A549 (cell line): ENCODE data around the gene TMEM131. TPM values are rescaled to one million over a fixed set of nuclear protein-coding genes. Genes with fewer than 3 reads are reported as not detected.

ENCODE experiments used
- ATAC-seq, 2 experiments: fragments of 200-7000 bp in 1 of 2; fragments of >200 bp in 1 of 2; cut with Nextera tagmentation in 1 of 2; cut with Tn5 transposase in 1 of 2; 3 replicates each; pipeline versions ENCODE4 v1.8.0 to v1.9.1; 2018 to 2020; ENCODE audit warnings: mild to moderate bottlenecking in 1 of 2, moderate library complexity in 1 of 2
- CTCF ChIA-PET: fragments of 300-600 bp; sonication (Branson Sonifier 250); formaldehyde crosslinking; extraction: SDS; loops from one replicate; lab custom pipeline; 2021; ENCODE audit warnings: antibody characterized with exemption, inconsistent platforms; lab: Yijun Ruan, JAX
- POLR2A ChIA-PET: fragments of 350-600 bp; formaldehyde crosslinking; extraction: SDS; loops from one replicate; lab custom pipeline; 2021; ENCODE audit warnings: antibody characterized with exemption, inconsistent platforms; lab: Yijun Ruan, JAX
- DNase-seq, 2 experiments: peaks; one replicate each; pipeline versions ENCODE4 v3.0.0 to v3.0.0-alpha.2; 2011 to 2016; ENCODE audit warnings: low read depth in 1 of 2, low spot score in 1 of 2
- FAIRE-seq: peaks from 2 replicates; lab custom pipeline; 2011; peaks lifted over from hg19 to GRCh38; lab: Jason Lieb, UNC
- H3K27ac ChIP-seq, 2 experiments: fragments of >200 bp; sonication (Bioruptor Twin); formaldehyde crosslinking; 3 replicates each; pipeline ENCODE4 v1.5.1; 2016 to 2017
- H3K4me1 ChIP-seq: fragments of >200 bp; sonication (Bioruptor Twin); formaldehyde crosslinking; 3 replicates; pipeline ENCODE4 v1.6.1; 2016
- H3K4me2 ChIP-seq: fragments of >200 bp; sonication (Bioruptor Twin); formaldehyde crosslinking; 3 replicates; pipeline ENCODE4 v1.6.1; 2016
- H3K4me3 ChIP-seq: fragments of >200 bp; sonication (Bioruptor Twin); formaldehyde crosslinking; 3 replicates; pipeline ENCODE4 v1.5.1; 2016
- H3K9me3 ChIP-seq: fragments of >200 bp; sonication (Bioruptor Twin); formaldehyde crosslinking; 3 replicates; pipeline ENCODE4 v1.6.1; 2016
- ATOH8 ChIP-seq: fragments of 250-450 bp; sonication (Bioruptor Pico); IDR thresholded peaks from 2 replicates; pipeline ENCODE4 v1.5.0; 2020; ENCODE audit warnings: low read depth, mild to moderate bottlenecking, moderate library complexity
- BHLHE40 ChIP-seq: IDR thresholded peaks from 2 replicates; pipeline ENCODE4 v1.6.1; 2012; ENCODE audit warnings: low read depth, low read length, inconsistent platforms
- CBX2 ChIP-seq: fragments of 200-600 bp; sonication (generic); IDR thresholded peaks from 2 replicates; pipeline ENCODE4 v1.6.1; 2016; ENCODE audit warnings: low read depth, mild to moderate bottlenecking, borderline replicate concordance
- CEBPB ChIP-seq, 2 experiments: fragments of >200 bp in 1 of 2; sonication (Bioruptor Twin) in 1 of 2; formaldehyde crosslinking in 1 of 2; IDR thresholded peaks; 2 replicates each; pipeline ENCODE4 v1.6.1; 2012 to 2016
- EHF ChIP-seq: fragments of 250-450 bp; sonication (Bioruptor Pico); IDR thresholded peaks from 2 replicates; pipeline ENCODE4 v1.5.0; 2020; ENCODE audit warnings: mild to moderate bottlenecking
- ELK1 ChIP-seq: fragments of 150-350 bp; IDR thresholded peaks from 2 replicates; pipeline ENCODE4 v1.6.1; 2014; ENCODE audit warnings: low read depth, mild to moderate bottlenecking, low read length
- FOSB ChIP-seq: fragments of 250-450 bp; sonication (Bioruptor Pico); IDR thresholded peaks from 2 replicates; pipeline ENCODE4 v1.5.0; 2020; ENCODE audit warnings: mild to moderate bottlenecking, moderate library complexity
- FOSL2 ChIP-seq, 2 experiments: fragments of 450-650 bp in 1 of 2; fragments of >200 bp in 1 of 2; sonication (Bioruptor Twin) in 1 of 2; formaldehyde crosslinking; IDR thresholded peaks; 2 replicates each; pipeline versions ENCODE4 v1.5.0 to v1.6.1; 2016 to 2020; ENCODE audit warnings: mild to moderate bottlenecking in 1 of 2, moderate library complexity in 1 of 2
- FOXS1 ChIP-seq: fragments of 250-450 bp; sonication (Bioruptor Pico); IDR thresholded peaks from 2 replicates; pipeline ENCODE4 v1.5.0; 2020; ENCODE audit warnings: mild to moderate bottlenecking, moderate library complexity
- HOXB5 ChIP-seq: fragments of 250-450 bp; sonication (Bioruptor Pico); IDR thresholded peaks from 2 replicates; pipeline ENCODE4 v1.5.0; 2020; ENCODE audit warnings: mild to moderate bottlenecking, moderate library complexity
- JUNB ChIP-seq: fragments of >200 bp; sonication (Bioruptor Twin); formaldehyde crosslinking; IDR thresholded peaks from 2 replicates; pipeline ENCODE4 v1.6.1; 2016
- KDM5A ChIP-seq: fragments of 200-600 bp; sonication (generic); IDR thresholded peaks from 2 replicates; pipeline ENCODE4 v1.6.1; 2016; ENCODE audit warnings: antibody characterized with exemption, mild to moderate bottlenecking
- MAX ChIP-seq: IDR thresholded peaks from 2 replicates; pipeline ENCODE4 v1.6.1; 2012
- MYC ChIP-seq: IDR thresholded peaks from 2 replicates; pipeline ENCODE4 v1.6.1; 2012; ENCODE audit warnings: mild to moderate bottlenecking, inconsistent platforms, low read length, improper control_type of control experiment, borderline replicate concordance
- PHF8 ChIP-seq: fragments of 200-600 bp; sonication (generic); IDR thresholded peaks from 2 replicates; pipeline ENCODE4 v1.6.1; 2016; ENCODE audit warnings: low read depth, mild to moderate bottlenecking, antibody characterized with exemption, moderate library complexity, borderline replicate concordance
- POLR2A ChIP-seq: IDR thresholded peaks from 2 replicates; pipeline ENCODE4 v1.6.1; 2012; ENCODE audit warnings: mild to moderate bottlenecking, low read length
- RARB ChIP-seq: fragments of 250-450 bp; sonication (Bioruptor Pico); IDR thresholded peaks from 2 replicates; pipeline ENCODE4 v1.8.0; 2021; ENCODE audit warnings: mild to moderate bottlenecking, moderate library complexity
- REST ChIP-seq: fragments of 200-600 bp; sonication (generic); IDR thresholded peaks from 2 replicates; pipeline ENCODE4 v1.6.1; 2016; ENCODE audit warnings: antibody characterized with exemption, mild to moderate bottlenecking, moderate library complexity
- RFX5 ChIP-seq: fragments of 450-650 bp; IDR thresholded peaks from 2 replicates; pipeline ENCODE4 v1.7.1; 2014; ENCODE audit warnings: antibody characterized with exemption, mild to moderate bottlenecking, moderate library complexity
- SREBF2 ChIP-seq: fragments of 450-650 bp; IDR thresholded peaks from 2 replicates; pipeline ENCODE4 v1.6.1; 2014; ENCODE audit warnings: mild to moderate bottlenecking, moderate library complexity
- TFCP2L1 ChIP-seq: fragments of 250-450 bp; sonication (Bioruptor Pico); IDR thresholded peaks from 2 replicates; pipeline ENCODE4 v1.5.0; 2021; ENCODE audit warnings: mild to moderate bottlenecking
- TP53 ChIP-seq: fragments of 250-450 bp; sonication (Bioruptor Pico); IDR thresholded peaks from 2 replicates; pipeline ENCODE4 v1.5.0; 2021; ENCODE audit warnings: mild to moderate bottlenecking, moderate library complexity
- USF2 ChIP-seq: fragments of 450-650 bp; IDR thresholded peaks from 2 replicates; pipeline ENCODE4 v1.6.1; 2014; ENCODE audit warnings: antibody characterized with exemption
- WGBS: methylation state at CpG from one replicate; pipeline ENCODE4 v1.1.6; 2017; ENCODE audit errors: missing lambda C conversion rate; 5-methylcytosine and 5-hydroxymethylcytosine counted together
- polyA plus RNA-seq, 4 experiments: library from polyadenylated mRNA; depleted of rRNA in 3 of 4; stranded (reverse); fragments of >200 nt; fragmentation: RNase III in 1 of 4; extraction: RNeasy Plus Mini Kit Qiagen cat#74134 plus additional on column Dnase treatment in 1 of 4; gene quantifications; 2 replicates in 3 of 4; 3 replicates in 1 of 4; pipeline ENCODE4 v1.2.3, GENCODE V29; 2011 to 2017

The TMEM131 gene
- polyA plus RNA-seq, 2 of the 4 experiments (the other 2 are of a cell fraction): 14.5 to 21.8 TPM

- TF ChIP-seq PHF8: no peak
- TF ChIP-seq EHF (CRISPR knock-in tag): no peak
- TF ChIP-seq KDM5A: no peak
These were observed 206.6 kb downstream of the TMEM131 start (continued) for GRCh38 chr2:97788986-97789644.

GRCh38 chr2:97785818-97786217 lies 209.9 kb downstream of the TMEM131 start:
- no peak for FAIRE-seq
- ChIA-PET CTCF (no interaction called here), POLR2A (no interaction called here)
- WGBS: 88% methylated on average over 2 of the region's 2 CpGs
- H3K9me3 ChIP-seq: no peaks in the 10 kb centered on the region
- TF ChIP-seq POLR2A: no peak
- TF ChIP-seq JUNB: no peak
- TF ChIP-seq FOXS1 (CRISPR knock-in tag): no peak
- TF ChIP-seq TP53 (CRISPR knock-in tag): no peak
- no peak for TF ChIP-seq SREBF2
- ATAC-seq: no peak
- H3K4me3 ChIP-seq: no peak overlapping the region
- H3K27ac ChIP-seq: no peak overlapping the region
- no peak overlapping the region for H3K4me2 ChIP-seq
- no peaks in the 10 kb centered on the region for H3K4me1 ChIP-seq
- DNase-seq: no peak

GRCh38 chr2:97784953-97785352 lies 210.8 kb downstream of the TMEM131 start:
- CTCF ChIA-PET: no interaction called here
- H3K4me3 ChIP-seq: no peak overlapping the region
- H3K27ac ChIP-seq: no peak overlapping the region
- no peak for FAIRE-seq
- POLR2A ChIA-PET: no interaction called here
- TF ChIP-seq TFCP2L1 (CRISPR knock-in tag) (no peak), RFX5 (no peak), USF2 (no peak), PHF8 (no peak), ELK1 (no peak), ATOH8 (no peak), REST (no peak), MAX (no peak), JUNB (no peak)
- no peak overlapping the region for H3K4me2 ChIP-seq
- H3K9me3 ChIP-seq: no peaks in the 10 kb centered on the region
- H3K4me1 ChIP-seq: no peaks in the 10 kb centered on the region
- no peak for DNase-seq
- ATAC-seq: no peak

GRCh38 chr2:97781981-97782380 lies 213.8 kb downstream of the TMEM131 start:
- WGBS: 92% methylated on average over 4 of the region's 4 CpGs
- TF ChIP-seq EHF (CRISPR knock-in tag) (no peak), MYC (no peak), FOSL2 (IDR thresholded peaks at IDR 0.05) (no peak), FOSL2 (CRISPR knock-in tag; IDR thresholded peaks at IDR 0.05) (no peak), CEBPB (IDR thresholded peaks at IDR 0.05) (no peak), JUNB (no peak), MAX (no peak), FOSB (CRISPR knock-in tag) (no peak), CBX2 (no peak), BHLHE40 (no peak), RFX5 (no peak), HOXB5 (CRISPR knock-in tag) (no peak), RARB (CRISPR knock-in tag) (no peak), TFCP2L1 (CRISPR knock-in tag) (no peak)
- DNase-seq: no peak
- ATAC-seq: no peak
- H3K4me3 ChIP-seq: no peak overlapping the region
- H3K9me3 ChIP-seq: no peaks in the 10 kb centered on the region
- H3K4me2 ChIP-seq: no peak overlapping the region
- H3K4me1 ChIP-seq: no peaks in the 10 kb centered on the region
- ChIA-PET POLR2A (no interaction called here), CTCF (no interaction called here)
- H3K27ac ChIP-seq: no peak overlapping the region
- FAIRE-seq: no peak
